MM.1S (cell line): ENCODE results near the gene PCBP4.

Experiments
- DNase-seq: peaks from one replicate; pipeline ENCODE4 v3.0.0-alpha.2; 2015
- H2AFZ ChIP-seq: fragments of 300-600 bp; sonication (generic); 2 replicates; pipeline ENCODE4 v1.6.0; 2016; ENCODE audit warnings: antibody characterized with exemption, low read length
- H3F3A ChIP-seq: fragments of 300-600 bp; sonication (generic); 2 replicates; pipeline ENCODE4 v1.6.1; 2016; ENCODE audit warnings: mild to moderate bottlenecking, antibody characterized with exemption, low read length, moderate library complexity, mixed read lengths; ENCODE audit not compliant: insufficient read depth
- H3K27ac ChIP-seq: fragments of 300-600 bp; sonication (generic); 2 replicates; pipeline ENCODE4 v1.5.1; 2016; ENCODE audit warnings: mild to moderate bottlenecking, low read length
- H3K27me3 ChIP-seq: fragments of 300-600 bp; sonication (generic); replicated peaks from 2 replicates; pipeline ENCODE4 v1.6.0; 2016; ENCODE audit warnings: low read length; ENCODE audit not compliant: insufficient read depth
- H3K36me3 ChIP-seq: fragments of 300-600 bp; sonication (generic); replicated peaks from 2 replicates; pipeline ENCODE4 v1.6.1; 2016; ENCODE audit warnings: mild to moderate bottlenecking, low read length, mixed read lengths; ENCODE audit not compliant: insufficient read depth
- H3K4me1 ChIP-seq: fragments of 300-600 bp; sonication (generic); 2 replicates; pipeline ENCODE4 v1.6.1; 2016; ENCODE audit warnings: low read length, mixed read lengths
- H3K4me2 ChIP-seq: fragments of 300-600 bp; sonication (generic); 2 replicates; pipeline ENCODE4 v1.6.0; 2016; ENCODE audit warnings: low read depth, low read length
- H3K4me3 ChIP-seq: fragments of 300-600 bp; sonication (generic); 2 replicates; pipeline ENCODE4 v1.5.1; 2016; ENCODE audit warnings: low read length, mixed read lengths
- H3K79me2 ChIP-seq: fragments of 300-600 bp; sonication (generic); 2 replicates; pipeline ENCODE4 v1.6.1; 2016; ENCODE audit warnings: mixed run types, low read length, mixed read lengths
- H3K9ac ChIP-seq: fragments of 300-600 bp; sonication (generic); 2 replicates; pipeline ENCODE4 v1.6.1; 2016; ENCODE audit warnings: low read length, mixed read lengths
- H3K9me2 ChIP-seq: fragments of 300-600 bp; sonication (generic); replicated peaks from 2 replicates; pipeline ENCODE4 v1.6.1; 2016; ENCODE audit warnings: mild to moderate bottlenecking, low read length, mixed read lengths; ENCODE audit not compliant: insufficient read depth
- H3K9me3 ChIP-seq: fragments of 300-600 bp; sonication (generic); replicated peaks from 2 replicates; pipeline ENCODE4 v1.6.1; 2016; ENCODE audit warnings: mild to moderate bottlenecking, low read length, mixed read lengths; ENCODE audit not compliant: insufficient read depth
- H4K20me1 ChIP-seq: fragments of 300-600 bp; sonication (generic); 2 replicates; pipeline ENCODE4 v1.6.1; 2016; ENCODE audit warnings: mild to moderate bottlenecking, low read length, moderate library complexity, mixed read lengths; ENCODE audit not compliant: insufficient read depth
- EZH2 ChIP-seq: fragments of 300-600 bp; sonication (generic); optimal IDR thresholded peaks from 2 replicates; pipeline ENCODE3; 2017; ENCODE audit warnings: low read depth, mild to moderate bottlenecking, antibody characterized with exemption, low read length, mixed read lengths
- EZH2phosphoT487 ChIP-seq: fragments of 300-600 bp; sonication (generic); IDR thresholded peaks from 2 replicates; pipeline ENCODE4 v1.6.1; 2018; ENCODE audit warnings: antibody characterized with exemption, low read length
- TF ChIP-seq, protein P1 (sequence below): fragments of 300-600 bp; sonication (generic); IDR thresholded peaks from 2 replicates; pipeline ENCODE4 v1.5.1; 2016; ENCODE audit warnings: antibody characterized with exemption, low read length, mixed read lengths

PCBP4 gene

DNA sequence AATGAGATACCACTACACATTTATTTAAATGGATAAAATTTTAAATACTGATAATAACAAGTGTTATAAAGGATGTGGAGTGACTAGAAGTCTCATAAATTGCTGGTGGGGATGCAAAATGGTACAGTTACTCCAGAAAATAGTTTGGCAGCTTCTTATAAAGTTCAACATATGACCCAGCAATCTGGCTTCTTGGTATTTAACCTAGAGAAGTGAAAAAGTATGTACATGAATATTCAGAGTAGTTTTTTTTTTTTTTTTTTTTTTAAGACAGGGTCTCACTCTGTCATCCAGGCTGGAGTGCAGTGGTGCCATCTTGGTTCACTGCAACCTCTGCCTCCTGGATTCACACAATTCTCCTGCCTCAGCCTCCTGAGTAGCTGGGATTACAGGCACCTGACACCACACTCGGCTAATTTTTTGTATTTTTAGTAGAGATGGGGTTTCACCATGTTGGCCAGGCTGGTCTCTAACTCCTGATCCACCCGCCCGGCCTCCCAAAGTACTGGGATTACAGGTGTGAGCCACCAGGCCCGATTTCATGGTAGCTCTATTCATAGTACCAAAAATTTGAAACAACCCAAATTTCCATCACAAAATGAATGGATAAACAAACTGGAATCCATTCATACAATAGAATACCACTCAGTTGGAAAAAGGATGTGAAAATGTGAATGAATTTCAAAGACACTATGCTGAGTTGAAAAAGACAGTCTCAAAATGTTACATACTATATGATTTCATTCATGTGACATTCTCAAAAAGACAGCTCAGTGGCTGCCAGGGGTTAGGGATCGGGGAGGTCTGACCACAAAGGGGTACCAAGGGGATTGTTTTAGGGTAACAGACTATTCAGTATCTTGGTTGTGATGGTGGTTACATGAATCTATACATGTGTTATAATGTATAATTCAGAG is 39.9 kb downstream of the PCBP4 start:
- no peaks in the 10 kb centered on the region for H3K4me1 ChIP-seq
- H3K36me3 ChIP-seq, result no peaks in the 10 kb centered on the region

DNA sequence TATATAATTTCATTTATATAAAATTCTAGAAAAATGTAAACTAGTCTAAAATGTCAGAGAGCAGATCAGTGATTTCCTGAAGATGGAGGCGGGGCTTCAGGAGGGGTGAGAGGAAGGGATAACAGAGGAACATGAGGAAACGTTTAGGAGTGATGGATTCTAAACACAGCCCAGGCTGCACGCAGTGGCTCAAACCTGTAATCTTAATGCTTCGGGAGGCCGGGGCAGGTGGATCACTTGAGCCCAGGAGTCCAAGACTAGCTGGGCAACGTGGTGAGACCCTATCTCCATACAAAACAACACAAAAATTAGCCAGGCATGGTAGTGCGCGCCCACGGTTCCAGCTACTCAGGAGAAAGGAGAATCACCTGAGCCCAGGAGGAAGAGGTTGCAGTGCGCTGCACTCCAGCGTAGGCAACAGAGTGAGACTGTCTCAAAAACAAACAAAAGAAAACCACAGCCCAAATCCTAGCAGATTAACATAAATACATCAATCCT is 46.1 kb downstream of the PCBP4 start:
- no peak for DNase-seq
- H3K4me1 ChIP-seq, result no peaks in the 10 kb centered on the region
- no peaks in the 10 kb centered on the region for H3K9me3 ChIP-seq
- no peaks in the 10 kb centered on the region for H4K20me1 ChIP-seq
- H3K27ac ChIP-seq, result no peak overlapping the region
- no peak overlapping the region for H3K9ac ChIP-seq
- no peaks in the 10 kb centered on the region for H3F3A ChIP-seq
- H2AFZ ChIP-seq, result no peak overlapping the region
- H3K27me3 ChIP-seq, result no peaks in the 10 kb centered on the region
- H3K36me3 ChIP-seq, result no peaks in the 10 kb centered on the region
- no peaks in the 10 kb centered on the region for H3K79me2 ChIP-seq
- no peak overlapping the region for H3K4me2 ChIP-seq
- H3K4me3 ChIP-seq, result no peak overlapping the region
- TF ChIP-seq, protein P1, sequence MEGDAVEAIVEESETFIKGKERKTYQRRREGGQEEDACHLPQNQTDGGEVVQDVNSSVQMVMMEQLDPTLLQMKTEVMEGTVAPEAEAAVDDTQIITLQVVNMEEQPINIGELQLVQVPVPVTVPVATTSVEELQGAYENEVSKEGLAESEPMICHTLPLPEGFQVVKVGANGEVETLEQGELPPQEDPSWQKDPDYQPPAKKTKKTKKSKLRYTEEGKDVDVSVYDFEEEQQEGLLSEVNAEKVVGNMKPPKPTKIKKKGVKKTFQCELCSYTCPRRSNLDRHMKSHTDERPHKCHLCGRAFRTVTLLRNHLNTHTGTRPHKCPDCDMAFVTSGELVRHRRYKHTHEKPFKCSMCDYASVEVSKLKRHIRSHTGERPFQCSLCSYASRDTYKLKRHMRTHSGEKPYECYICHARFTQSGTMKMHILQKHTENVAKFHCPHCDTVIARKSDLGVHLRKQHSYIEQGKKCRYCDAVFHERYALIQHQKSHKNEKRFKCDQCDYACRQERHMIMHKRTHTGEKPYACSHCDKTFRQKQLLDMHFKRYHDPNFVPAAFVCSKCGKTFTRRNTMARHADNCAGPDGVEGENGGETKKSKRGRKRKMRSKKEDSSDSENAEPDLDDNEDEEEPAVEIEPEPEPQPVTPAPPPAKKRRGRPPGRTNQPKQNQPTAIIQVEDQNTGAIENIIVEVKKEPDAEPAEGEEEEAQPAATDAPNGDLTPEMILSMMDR, result no peak
- TF ChIP-seq EZH2phosphoT487, result no peak
- no peak for TF ChIP-seq EZH2
- H3K9me2 ChIP-seq, result no peaks in the 10 kb centered on the region

More for the DNA sequence above, 39.9 kb downstream of the PCBP4 start:
- H3K4me3 ChIP-seq, result no peak overlapping the region
- H3F3A ChIP-seq, result no peaks in the 10 kb centered on the region
- no peak overlapping the region for H3K9ac ChIP-seq
- no peaks in the 10 kb centered on the region for H3K27me3 ChIP-seq
- no peak overlapping the region for H3K4me2 ChIP-seq
- DNase-seq, result no peak
- no peak for TF ChIP-seq EZH2
- no peak for TF ChIP-seq EZH2phosphoT487
- TF ChIP-seq, protein P1, result no peak
- H4K20me1 ChIP-seq, result no peaks in the 10 kb centered on the region
- H3K79me2 ChIP-seq, result no peaks in the 10 kb centered on the region
- no peaks in the 10 kb centered on the region for H3K9me3 ChIP-seq
- no peak overlapping the region for H3K27ac ChIP-seq
- no peak overlapping the region for H2AFZ ChIP-seq
- no peaks in the 10 kb centered on the region for H3K9me2 ChIP-seq

- Histone ChIP-seq H3K4me2 (no peak overlapping the region), H3K4me1 (no peaks in the 10 kb centered on the region), H3K9ac (no peak overlapping the region), H3K9me2 (no peaks in the 10 kb centered on the region), H4K20me1 (no peaks in the 10 kb centered on the region), H3K27me3 (no peaks in the 10 kb centered on the region), H3K79me2 (no peaks in the 10 kb centered on the region), H3K36me3 (no peaks in the 10 kb centered on the region), H3K9me3 (no peaks in the 10 kb centered on the region), H3K4me3 (no peak overlapping the region), H2AFZ (no peak overlapping the region), H3K27ac (no peak overlapping the region), H3F3A (no peaks in the 10 kb centered on the region)
- TF ChIP-seq, protein P1, result no peak
- TF ChIP-seq EZH2 (no peak), EZH2phosphoT487 (no peak)
- no peak for DNase-seq
Measured at GRCh38 chr3:51916418-51916817, 50.8 kb downstream of the PCBP4 start.
